Measurements from ENCODE around the gene CRKL. TPM values are rescaled to one million over a fixed set of nuclear protein-coding genes. Genes with fewer than 3 reads are reported as not detected.
"Not testable (repeated sequence)": the region's sequence is repeated elsewhere in the genome, so short reads cannot be mapped to it uniquely, and the experiment has no call there.

The CRKL gene
- polyA plus RNA-seq, 1 donor: 50.4 TPM

GRCh38 chr22:20935049-20935448 lies 17.8 kb downstream of the CRKL start:
- DNase-seq: not testable (repeated sequence)

- DNase-seq: not testable (repeated sequence)
These were observed 18.8 kb downstream of the CRKL start for GRCh38 chr22:20935780-20936539.

GRCh38 chr22:20937031-20937793 lies 20.0 kb downstream of the CRKL start:
- DNase-seq: no peak

- DNase-seq: no peak
These were observed 20.8 kb downstream of the CRKL start for GRCh38 chr22:20937794-20938671.

- not testable (repeated sequence) for DNase-seq
These were observed 22.4 kb downstream of the CRKL start for GRCh38 chr22:20939457-20940185.

- no peak for DNase-seq
These were observed 23.0 kb downstream of the CRKL start for GRCh38 chr22:20940186-20940651.

GRCh38 chr22:20940904-20941385 lies 23.7 kb downstream of the CRKL start:
- DNase-seq: no peak

- DNase-seq: not testable (repeated sequence)
These were observed 25.1 kb downstream of the CRKL start for GRCh38 chr22:20942203-20942902.

GRCh38 chr22:20943104-20943933 lies 26.1 kb downstream of the CRKL start:
- no peak for DNase-seq

- DNase-seq: no peak
These were observed 26.8 kb downstream of the CRKL start for GRCh38 chr22:20944042-20944441.

GRCh38 chr22:20945578-20945934 lies 28.3 kb downstream of the CRKL start:
- DNase-seq: no peak

GRCh38 chr22:20946080-20946986 lies 29.1 kb downstream of the CRKL start:
- no peak for DNase-seq

- DNase-seq: no peak
These were observed 29.8 kb downstream of the CRKL start for GRCh38 chr22:20946991-20947390.

GRCh38 chr22:20948450-20948849 lies 31.2 kb downstream of the CRKL start:
- DNase-seq: no peak

GRCh38 chr22:20948989-20949388 lies 31.8 kb downstream of the CRKL start:
- DNase-seq: no peak

- no peak for DNase-seq
These were observed 32.5 kb downstream of the CRKL start for GRCh38 chr22:20949698-20950183.

GRCh38 chr22:20951151-20951931 lies 34.1 kb downstream of the CRKL start:
- no peak for DNase-seq

GRCh38 chr22:20951932-20952380 lies 34.7 kb downstream of the CRKL start:
- no peak for DNase-seq

Data from hindlimb muscle (tissue), 1 donor.